COR-L47 (cell line): ENCODE results near the gene HNRNPC.
"Not testable (repeated sequence)": the region's sequence is repeated elsewhere in the genome, so short reads cannot be mapped to it uniquely, and the experiment has no call there.

Experiments used
- DNase-seq: peaks from one replicate; lab custom pipeline; 2025; lab: John Stamatoyannopoulos, UW

HNRNPC gene

GRCh38 chr14:21269252-21270046 lies at the start of gene HNRNPC:
Gene HNRNPC, minus strand, starts transcription at chr14:21269442. Its CDS starts 35,249 bp downstream, at chr14:21234193.
- DNase-seq: peak; percentile 100

GRCh38 chr14:21317398-21317797 lies 48.2 kb upstream of the HNRNPC start:
- DNase-seq: no peak

GRCh38 chr14:21313512-21313911 lies 44.3 kb upstream of the HNRNPC start:
- DNase-seq: no peak

- DNase-seq: no peak
Measured at GRCh38 chr14:21311614-21312013, 42.4 kb upstream of the HNRNPC start.

- DNase-seq: no peak
Measured at GRCh38 chr14:21309956-21310355, 40.7 kb upstream of the HNRNPC start.

GRCh38 chr14:21309238-21309636 lies 40.0 kb upstream of the HNRNPC start:
- DNase-seq: no peak

GRCh38 chr14:21308479-21309237 lies 39.4 kb upstream of the HNRNPC start:
- peak; percentile 94 for DNase-seq

DNA sequence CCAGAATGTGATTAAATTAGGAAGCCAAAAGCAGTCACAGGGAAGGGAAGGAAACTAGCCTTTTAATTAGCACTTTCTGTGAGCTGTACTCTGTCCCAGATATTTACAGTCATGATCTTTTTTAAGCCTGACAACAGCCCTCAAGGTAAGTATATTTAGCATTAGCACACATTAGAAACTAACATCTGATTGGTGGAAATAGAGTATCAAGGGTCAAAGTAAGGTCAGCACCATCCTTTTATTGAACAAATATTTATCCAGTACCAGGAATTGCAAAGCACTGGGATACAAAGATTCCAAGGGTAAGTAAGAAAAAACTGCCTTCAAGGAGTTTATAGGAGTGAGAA lies 38.9 kb upstream of the HNRNPC start:
- DNase-seq: no peak

GRCh38 chr14:21307637-21308036 lies 38.4 kb upstream of the HNRNPC start:
- no peak for DNase-seq

DNA sequence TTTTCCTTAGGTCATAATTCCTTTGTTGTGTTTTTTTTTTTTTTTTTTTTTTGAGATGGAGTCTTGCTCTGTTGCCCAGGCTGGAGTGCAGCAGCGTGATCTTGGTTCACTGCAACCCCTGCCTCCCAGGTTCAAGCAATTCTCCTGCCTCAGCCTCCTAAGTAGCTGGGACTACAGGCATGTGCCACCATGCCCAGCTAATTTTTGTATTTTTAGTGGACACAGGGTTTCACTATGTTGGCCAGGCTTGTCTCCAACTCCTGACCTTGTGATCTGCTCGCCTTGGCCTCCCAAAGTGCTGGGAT lies 33.5 kb upstream of the HNRNPC start:
- not testable (repeated sequence) for DNase-seq

DNA sequence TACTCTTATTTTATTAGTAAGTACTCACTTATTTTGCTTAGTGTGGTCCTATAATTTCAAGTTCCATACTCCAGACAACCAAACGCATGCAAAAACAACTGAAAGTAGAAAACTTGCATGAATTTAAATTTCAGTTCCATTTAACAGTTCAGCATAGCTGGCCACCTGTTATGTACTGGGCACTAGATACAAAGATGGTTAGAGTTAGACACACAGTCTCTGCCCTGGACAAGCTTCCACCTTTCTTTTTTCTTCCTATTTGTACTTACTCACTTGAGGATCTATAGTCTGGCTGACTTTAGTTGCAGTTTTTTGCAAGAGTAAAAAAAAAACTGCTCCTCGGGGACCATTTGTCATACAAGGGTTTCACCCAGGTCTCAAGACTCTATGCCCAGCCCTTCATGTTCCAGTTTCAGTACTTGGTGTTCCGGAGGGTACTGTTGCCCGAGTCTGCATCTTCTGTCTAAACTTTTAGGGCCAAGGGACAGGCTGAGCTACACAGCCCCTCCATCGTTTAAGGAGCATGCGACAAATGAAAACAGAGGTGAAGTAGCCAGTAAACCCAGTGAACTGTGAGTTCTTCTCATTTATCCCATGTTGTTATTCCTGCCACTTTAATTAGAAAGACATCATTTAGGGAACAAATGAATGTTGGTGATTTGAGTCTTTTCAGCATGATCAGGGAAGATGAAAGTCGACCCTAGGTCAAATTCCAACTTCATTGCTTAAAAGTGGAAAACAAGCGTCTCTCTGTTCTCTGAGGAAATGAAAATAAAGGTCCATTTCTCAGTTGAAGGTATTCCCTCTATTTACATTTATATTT lies 33.0 kb upstream of the HNRNPC start:
- no peak for DNase-seq

DNA sequence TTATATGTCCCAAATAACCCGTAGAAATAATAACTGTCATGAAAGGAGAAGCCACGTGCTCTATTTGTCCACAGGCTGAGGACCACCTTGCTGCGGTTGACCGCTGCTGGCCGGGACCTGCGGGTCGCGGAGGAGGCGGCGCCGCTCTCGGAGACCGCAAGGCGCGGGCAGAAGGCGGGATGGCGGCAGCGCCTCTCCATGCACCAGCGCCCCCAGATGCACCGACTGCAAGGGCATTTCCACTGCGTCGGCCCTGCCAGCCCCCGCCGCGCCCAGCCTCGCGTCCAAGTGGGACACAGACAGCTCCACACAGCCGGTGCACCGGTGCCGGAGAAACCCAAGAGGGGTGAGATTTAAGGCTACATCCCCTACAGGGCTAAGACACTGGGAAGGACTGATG lies 31.6 kb upstream of the HNRNPC start:
- DNase-seq: no peak

DNA sequence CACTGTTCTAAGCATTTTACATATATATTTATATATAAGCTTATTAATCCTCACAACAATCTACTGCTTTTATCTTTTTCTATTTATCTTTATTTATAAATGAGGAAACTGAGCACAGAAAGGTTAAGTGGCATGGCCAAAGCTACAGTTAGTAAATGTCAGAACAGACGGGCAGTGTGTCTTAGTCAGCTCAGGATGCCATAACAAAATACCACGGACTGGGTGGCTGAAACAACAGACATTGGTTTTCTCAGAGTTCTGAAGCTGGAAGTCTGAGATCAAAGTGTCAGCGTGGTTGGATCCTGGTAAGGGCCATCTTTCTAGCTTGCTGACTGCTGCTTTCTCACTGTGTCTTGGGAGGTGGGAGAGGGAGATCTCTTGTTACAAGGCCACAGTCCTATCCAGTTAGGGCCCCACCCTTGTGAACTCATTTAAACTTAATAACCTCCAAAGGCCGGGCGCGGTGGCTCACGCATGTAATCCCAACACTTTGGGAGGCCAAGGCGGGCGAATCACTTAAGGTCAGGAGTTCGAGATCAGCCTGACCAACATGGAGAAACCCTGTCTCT lies 30.4 kb upstream of the HNRNPC start:
- no peak for DNase-seq

DNA sequence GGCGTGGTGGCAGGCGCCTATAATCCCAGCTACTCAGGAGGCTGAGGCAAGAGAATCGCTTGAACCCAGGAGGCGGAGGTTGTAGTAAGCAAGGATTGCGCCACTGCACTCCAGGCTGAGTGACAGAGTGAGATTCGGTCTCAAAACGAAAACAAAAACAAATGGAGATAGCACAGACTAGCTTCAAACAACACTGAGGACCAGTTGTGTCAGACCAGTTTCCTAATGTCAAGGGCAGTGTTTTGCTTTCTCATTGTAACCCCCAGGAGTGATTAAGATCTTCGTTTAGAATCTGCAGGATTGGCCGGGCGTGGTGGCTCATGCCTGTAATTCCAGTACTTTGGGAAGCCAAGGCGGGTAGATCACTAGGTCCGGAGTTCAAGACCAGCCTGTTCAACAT lies 29.1 kb upstream of the HNRNPC start:
- DNase-seq: no peak

DNA sequence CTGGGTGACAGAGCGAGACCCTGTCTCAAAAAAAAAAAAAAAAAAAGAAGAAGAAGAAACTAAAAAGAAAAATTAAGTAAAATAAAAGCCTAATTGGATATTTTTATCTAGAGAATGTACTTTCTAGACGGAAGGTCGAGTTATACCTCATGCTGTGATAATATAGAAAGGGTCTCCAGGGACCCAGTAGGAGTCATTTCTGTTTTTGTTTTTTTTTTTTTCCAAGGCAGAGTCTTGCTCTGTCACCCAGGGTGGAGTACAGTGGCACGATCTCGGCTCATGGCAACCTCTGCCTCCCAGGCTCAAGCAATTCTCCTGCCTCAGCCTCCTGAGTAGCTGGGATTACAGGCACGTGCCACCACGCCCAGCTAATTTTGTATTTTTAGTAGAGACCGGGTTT lies 24.8 kb upstream of the HNRNPC start:
- DNase-seq: not testable (repeated sequence)

DNA sequence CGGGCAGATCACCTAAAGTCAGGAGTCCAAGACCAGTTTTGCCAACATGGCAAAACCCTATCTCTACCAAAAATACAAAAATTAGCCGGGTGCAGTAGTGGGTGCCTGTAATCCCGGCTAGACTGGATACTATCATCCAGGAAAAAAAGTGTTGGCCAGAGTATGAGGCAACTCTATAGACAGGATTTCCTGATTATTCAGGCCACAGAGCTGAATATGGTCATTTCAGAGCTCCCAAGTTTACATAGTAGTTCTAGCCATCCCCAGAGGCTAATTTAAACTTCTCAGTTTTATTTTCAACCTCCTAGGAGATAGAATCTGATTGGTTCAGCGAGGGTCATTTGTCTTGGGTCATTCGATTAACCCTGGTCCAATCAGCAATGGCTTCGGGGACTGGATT lies 17.9 kb upstream of the HNRNPC start:
- no peak for DNase-seq

DNA sequence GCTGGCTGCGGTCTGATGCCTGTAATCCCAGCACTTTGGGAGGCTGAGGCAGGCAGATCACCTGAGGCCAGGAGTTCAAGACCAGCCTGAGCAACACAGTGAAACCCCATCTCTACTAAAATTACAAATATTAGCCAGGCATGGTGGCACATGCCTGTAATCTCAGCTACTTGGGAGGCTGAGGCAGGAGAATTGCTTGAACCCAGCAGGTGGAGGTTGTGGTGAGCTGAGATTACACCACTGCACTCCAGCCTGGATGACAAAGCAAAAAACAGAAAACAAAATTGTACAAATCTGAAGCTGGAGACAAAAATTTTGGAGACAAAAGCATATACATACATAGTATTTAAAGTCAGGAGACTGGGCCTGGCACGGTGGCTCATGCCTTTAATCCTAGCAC lies 17.3 kb upstream of the HNRNPC start:
- not testable (repeated sequence) for DNase-seq

GRCh38 chr14:21281917-21282316 lies 12.7 kb upstream of the HNRNPC start:
- not testable (repeated sequence) for DNase-seq

- no peak for DNase-seq
Measured at GRCh38 chr14:21279783-21280182, 10.5 kb upstream of the HNRNPC start, which contains the start of gene RPGRIP1. Gene RPGRIP1, plus strand, starts transcription at chr14:21280083. Its CDS starts 7,894 bp downstream, at chr14:21287977.

- DNase-seq: no peak
Measured at GRCh38 chr14:21278632-21279031, 9.4 kb upstream of the HNRNPC start.

DNA sequence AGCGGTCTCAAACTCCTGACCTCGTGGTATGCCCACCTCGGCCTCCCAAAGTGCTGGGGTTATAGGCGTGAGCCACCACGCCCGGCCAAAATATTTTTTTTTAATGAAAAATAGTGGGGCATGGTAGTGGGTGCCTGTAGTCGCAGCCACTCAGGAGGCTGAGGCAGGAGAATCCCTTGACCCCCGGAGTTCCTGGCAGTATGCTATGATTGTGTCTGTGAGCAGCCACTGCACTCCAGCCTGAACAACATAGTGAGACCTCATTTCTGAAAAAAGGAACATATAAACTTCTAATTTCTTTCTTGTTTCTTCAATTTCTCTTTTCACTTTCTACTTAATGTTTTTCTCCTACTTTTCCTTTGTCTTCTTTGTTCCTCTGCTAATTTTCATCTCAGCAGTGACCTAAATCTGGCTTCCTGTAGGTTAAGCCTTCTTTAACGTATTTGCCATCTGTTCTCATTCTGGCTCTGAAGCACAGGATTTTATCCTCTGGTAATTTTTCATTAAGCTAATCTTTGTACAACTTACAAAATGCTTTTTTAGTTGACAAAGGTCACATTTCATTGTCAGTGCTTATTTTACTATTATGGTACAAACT lies 6.1 kb upstream of the HNRNPC start:
- no peak for DNase-seq

DNA sequence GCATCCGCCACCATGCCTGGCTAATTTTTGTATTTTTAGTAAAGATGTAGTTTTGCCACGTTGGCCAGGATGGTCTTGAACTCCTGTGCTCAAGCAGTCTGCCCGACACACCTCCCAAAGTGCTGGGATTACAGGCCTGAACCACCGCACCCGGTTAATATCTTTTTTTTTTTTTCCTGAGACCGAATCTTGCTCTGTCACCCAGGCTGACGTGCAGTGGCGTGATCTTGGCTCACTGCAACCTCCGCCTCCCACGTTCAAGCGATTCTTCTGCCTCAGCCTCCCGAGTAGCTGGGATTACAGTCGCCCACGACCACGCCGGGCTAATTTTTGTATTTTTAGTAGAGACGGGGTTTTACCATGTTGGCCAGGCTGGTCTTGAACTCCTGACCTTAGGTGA lies 3.4 kb upstream of the HNRNPC start:
- not testable (repeated sequence) for DNase-seq
